Putamen (tissue), 1 donor: ENCODE data around the gene CD163L1.
A peak's percentile ranks its signal among the peaks of the same experiment; 100 is the strongest.

Experiments
- DNase-seq: peaks from one replicate; pipeline ENCODE4 v3.0.0-alpha.2; 2016; ENCODE audit warnings: low spot score

CD163L1 gene

GRCh38 chr12:7324176-7324575 lies 119.8 kb downstream of the CD163L1 start:
- no peak for DNase-seq

GRCh38 chr12:7322599-7322998 lies 121.4 kb downstream of the CD163L1 start:
- peak; percentile 31 for DNase-seq

- DNase-seq: no peak
Observed at GRCh38 chr12:7321624-7322023, 122.3 kb downstream of the CD163L1 start.

- no peak for DNase-seq
Observed at GRCh38 chr12:7319930-7320329, 124.0 kb downstream of the CD163L1 start.

GRCh38 chr12:7310070-7310469 lies 133.9 kb downstream of the CD163L1 start:
- no peak for DNase-seq
